NOMO-1 treated with DMSO at 0.1 percent for 48 hours (cell line): ENCODE measurements around the gene RNF114.
"Not testable (repeated sequence)": the region's sequence is repeated elsewhere in the genome, so short reads cannot be mapped to it uniquely, and the experiment has no call there.

ENCODE experiments used
- DNase-seq: peaks from one replicate; lab custom pipeline; 2025; ENCODE audit not compliant: unreplicated experiment; lab: John Stamatoyannopoulos, UW

Gene RNF114

DNA sequence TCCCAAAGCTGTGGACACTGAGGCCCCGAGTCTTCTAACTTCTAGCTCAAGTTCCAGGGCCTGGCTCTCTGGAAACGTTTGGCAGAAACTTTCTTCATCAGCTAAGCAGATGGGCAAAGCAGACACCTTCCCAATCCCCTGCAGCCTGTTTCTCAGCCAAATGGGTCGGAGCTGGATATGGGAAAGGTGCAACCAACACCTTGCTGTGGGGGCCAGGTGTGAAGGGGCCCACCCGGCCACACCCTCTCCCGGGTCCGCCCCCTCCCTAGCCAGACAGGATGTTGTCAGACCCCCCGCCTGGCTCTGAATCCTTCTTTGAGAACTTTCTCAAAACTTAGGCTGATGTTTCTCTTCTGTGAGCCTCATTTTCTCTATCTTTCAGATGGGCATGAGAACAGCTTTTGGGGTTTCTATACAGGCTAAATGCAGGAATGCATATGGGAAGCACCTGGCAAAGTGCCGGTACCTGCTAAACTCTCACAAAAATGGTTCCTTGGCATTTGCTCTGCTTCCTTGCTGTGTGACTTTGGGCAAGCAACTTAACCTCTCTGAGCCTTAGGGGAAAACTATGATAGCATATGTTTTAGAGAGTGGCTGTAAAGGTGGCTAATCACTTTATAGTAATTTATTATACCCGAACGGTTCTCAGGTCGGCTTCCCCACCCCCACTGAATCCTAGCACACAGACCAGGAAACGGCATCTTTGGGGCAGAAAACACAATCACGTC lies 48.4 kb downstream of the RNF114 start:
- no peak for DNase-seq

DNA sequence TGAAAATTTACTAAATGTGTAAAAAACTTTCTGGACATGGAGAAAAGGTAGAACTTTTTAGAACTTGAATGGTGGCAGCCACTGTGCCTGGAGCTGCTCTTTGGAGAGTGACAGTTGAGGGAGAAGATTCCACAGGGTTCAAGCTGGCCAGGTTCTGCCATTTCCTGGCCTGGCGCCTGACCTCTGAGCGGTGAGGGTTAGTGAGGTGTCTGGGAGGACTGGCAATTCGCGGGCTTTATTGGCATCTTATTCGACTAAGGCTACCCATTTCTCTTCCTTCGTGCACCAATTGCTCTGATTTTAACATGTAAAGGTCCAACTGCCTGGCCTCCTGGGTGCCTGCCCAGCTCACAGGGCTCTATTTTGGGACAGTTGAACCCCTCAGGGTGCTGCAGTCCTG lies 49.0 kb downstream of the RNF114 start:
- no peak for DNase-seq

DNA sequence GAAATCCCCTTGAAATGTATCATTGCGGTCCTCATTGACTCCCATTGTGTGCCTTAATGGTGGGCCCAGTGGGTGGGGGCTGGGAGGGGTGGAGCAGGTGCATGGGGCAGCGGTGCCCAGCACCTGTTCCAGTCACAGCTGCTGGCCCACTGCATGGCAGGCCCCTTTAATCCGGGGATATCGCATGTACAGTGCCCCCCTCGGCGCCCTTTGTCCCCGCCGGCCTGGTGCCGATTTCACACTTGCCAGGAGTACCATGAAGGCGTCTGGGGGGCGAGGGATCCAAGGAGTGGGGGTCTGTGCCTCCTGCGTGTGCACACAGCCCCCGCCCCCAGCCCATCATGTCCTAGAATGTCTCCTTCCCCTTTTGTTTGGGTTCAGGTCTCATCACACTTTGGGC lies 49.4 kb downstream of the RNF114 start:
- no peak for DNase-seq

DNA sequence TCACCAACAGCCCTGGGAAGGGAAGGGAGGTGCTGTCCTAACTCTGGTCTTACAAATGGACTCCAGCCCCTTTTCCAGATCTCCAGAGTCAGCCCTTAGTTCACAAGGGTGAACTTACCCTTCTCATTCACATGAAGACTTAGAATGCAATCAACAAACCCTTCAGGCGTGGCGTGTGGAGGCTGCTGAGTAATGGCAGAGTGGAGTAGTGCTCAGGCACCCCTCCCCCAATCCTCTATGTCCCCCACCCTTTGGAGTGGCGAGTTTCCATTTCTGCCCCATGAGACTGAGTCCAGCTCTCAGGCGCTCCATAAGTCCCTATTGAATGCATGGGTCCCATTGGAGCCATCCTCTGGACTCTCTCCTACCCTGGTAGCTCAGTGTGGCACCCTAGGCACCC lies 49.9 kb downstream of the RNF114 start:
- DNase-seq: no peak

DNA sequence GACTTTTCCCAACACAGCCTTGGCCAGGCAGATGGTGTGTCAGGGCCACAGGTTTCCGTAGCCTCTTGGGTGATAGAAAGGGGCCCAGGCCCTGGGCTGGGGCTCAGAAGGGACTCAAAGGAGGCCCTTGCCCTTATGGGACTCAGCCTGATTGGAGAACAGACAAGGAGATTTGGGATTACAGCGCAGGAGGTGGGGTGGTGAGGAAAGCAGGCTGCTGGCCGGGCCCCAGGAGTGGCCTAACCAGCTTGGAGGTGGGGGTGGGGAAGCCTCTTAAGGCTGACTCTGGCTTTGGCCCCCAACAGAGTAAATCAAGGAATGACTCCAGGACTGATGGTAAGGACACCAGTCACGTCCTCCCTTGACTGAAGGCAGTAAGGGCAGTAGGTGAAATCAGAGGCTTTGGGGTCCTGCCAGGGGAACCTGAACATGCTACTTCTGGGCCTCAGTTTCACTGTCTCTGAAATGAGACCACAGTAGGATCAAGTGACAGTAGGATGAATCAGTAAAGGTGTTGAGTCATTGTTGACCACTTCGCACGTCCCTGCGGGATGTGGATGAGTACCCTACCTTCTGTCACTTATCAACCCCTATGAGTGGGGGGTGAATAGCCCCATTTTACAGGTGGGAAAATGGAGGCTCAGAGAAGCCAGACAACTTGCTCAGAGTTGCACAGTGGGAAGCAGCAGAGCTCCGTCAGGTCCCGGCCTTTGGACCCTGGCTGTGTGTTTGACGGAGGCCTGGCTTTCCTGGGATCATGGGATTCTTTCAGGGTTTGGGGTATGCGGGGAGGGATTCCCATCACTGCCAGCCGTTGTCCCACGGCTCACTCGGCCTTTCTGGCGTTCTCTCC lies 51.0 kb downstream of the RNF114 start:
- no peak for DNase-seq

DNA sequence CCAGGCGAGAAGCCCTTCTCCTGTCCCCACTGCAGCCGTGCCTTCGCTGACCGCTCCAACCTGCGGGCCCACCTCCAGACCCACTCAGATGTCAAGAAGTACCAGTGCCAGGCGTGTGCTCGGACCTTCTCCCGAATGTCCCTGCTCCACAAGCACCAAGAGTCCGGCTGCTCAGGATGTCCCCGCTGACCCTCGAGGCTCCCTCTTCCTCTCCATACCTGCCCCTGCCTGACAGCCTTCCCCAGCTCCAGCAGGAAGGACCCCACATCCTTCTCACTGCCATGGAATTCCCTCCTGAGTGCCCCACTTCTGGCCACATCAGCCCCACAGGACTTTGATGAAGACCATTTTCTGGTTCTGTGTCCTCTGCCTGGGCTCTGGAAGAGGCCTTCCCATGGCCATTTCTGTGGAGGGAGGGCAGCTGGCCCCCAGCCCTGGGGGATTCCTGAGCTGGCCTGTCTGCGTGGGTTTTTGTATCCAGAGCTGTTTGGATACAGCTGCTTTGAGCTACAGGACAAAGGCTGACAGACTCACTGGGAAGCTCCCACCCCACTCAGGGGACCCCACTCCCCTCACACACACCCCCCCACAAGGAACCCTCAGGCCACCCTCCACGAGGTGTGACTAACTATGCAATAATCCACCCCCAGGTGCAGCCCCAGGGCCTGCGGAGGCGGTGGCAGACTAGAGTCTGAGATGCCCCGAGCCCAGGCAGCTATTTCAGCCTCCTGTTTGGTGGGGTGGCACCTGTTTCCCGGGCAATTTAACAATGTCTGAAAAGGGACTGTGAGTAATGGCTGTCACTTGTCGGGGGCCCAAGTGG lies 51.9 kb downstream of the RNF114 start:
- no peak for DNase-seq

DNA sequence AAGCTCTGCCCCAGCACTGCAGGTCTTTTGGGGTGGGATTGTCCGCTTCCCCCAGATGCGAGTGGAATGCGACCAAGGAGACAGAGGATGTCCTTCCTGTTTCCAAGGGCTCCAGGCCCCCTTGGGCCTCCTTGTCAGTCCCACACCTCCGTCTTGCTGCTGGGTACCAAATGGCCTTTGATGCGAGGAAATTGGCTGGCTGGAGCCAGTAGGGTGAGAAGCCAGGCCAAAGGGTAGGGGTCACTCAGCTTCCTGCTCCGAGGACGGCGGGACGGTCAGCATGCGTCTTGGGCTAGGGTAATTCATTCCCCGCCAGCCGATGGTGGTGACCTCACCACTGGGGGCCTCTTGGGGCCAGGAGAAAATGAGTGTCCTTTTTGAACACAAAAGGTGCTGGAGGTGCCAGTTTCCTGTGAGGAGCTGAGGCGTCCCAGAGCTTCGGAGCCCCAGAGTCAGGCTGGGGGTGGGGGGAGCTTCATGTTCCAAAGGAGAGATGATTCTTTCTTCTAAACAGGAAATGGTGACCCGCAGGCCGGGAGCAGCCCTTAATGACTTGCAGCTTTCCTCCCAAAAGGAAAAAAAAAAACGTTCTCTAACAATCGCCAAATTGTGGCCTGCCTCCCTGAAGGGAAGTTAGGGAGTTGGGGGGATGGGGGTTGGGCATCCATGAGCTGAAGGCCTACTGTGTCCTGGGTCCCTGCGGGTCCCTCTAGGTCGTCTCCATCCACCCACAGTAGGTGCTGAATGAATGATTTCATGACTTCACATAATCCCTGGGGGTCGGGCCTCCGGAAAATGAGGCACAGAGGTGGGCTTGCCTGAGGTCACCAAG lies 53.3 kb downstream of the RNF114 start:
- no peak for DNase-seq

DNA sequence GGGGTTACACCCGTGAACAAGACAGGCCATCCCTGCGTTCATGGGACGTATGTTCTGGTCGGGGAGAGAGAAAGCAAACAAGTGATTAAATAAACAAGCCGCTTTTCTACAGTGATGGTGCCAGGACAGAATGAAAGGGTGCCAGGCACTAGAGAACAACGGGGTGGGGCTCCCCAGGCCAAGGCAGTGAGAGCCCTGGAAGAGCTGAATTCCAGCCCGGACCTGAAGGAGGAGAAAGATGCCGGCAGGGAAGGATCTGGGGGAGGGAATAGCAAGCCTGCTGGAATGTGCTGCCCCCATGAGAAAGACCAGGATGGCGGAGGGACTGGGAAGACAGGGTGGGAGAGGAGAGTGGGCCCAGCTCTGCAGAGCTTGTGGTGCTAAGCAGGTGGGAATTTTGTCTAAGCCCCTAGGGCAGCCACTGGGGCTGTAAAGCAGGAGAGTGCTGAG lies 54.1 kb downstream of the RNF114 start:
- DNase-seq: no peak

DNA sequence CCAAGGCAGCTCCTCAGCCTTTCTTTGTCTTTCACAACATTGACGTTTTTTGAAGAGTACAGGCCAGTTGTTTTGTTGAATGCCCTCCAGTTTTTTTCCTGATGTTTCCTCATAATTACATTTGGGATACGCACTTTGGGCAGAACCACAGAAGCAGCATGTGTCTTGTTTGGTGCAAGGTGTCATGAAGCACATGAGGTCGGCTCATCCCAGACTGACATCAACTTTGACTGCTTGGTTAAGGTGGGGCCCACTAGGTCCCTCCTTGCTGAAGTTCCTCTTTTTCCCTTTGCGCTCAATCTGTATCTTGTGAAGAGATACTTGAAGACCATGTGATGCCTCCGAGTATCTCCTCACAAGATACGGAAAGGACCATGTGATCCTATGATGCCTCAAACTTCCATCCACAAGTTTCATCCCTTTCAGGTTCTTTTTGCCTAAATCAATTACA lies 57.1 kb downstream of the RNF114 start:
- peak; percentile 81 for DNase-seq

DNA sequence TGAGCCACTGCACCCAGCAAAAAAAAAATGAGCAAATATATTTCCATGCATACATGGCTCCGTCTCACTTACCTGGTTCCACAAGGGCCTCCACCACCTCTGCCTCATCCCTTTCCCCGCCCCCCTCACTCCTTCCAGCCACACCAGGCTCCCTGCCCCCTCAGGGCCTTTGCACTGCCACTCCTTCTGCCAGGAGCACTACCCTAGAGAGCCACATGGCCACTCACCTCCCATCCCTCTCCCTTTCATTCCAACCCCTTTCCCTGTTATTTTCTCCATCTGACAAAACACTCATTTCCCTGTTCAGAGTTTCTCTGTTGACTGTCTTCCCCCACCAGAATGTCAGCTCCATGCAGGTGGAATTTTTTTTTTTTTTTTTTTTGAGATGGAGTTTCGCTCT lies 59.4 kb downstream of the RNF114 start:
- DNase-seq: no peak

DNA sequence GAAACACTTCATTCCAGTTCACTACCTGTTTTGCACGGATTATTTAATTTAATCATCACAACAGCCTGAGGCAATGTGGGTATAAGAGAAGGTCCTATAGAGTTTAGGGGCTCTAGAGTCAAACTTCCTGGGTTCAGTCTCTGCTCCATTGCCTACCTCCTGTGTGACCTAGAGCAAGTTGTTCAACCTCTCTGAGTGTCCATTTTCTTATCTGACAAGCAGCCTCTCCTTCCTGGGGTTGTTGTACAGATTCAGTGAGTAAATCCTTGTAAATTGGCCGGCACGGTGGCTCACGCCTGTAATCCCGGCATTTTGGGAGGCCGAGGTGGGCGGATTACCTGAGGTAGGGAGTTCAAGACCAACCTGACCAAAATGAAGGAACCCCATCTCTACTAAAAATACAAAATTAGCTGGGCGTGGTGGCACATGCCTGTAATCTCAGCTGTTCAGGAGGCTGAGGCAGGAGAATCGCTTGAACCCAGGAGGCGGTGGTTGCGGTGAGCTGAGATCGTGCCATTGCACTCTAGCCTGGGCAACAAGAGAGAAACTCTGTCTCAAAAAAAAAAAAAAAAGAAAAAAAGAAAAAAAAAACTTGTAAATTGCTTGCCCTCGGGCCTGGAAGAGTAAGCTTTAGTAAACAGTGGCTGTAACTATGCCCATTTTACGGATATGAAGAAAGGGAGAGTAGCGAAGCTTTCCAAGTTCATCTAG lies 62.4 kb downstream of the RNF114 start:
- not testable (repeated sequence) for DNase-seq

DNA sequence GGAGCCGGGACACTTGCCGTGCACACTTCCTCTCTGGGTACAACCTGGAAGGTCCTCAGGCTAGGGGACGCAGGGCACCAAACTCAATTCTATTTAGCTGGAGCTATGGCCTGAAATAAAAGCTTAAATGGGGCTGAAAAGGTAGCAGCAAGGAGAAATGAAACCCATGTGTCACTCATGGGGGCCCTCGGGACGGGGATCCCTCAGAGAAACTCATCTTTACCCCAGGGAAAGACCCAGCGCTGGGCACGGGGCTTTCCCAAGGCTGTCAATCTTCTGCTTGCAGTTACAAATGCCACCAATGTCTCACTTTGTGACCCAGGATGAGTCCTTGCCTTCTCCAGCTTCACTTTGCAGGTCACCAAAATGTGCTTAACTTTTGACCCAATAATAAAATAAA lies 63.1 kb downstream of the RNF114 start:
- no peak for DNase-seq

DNA sequence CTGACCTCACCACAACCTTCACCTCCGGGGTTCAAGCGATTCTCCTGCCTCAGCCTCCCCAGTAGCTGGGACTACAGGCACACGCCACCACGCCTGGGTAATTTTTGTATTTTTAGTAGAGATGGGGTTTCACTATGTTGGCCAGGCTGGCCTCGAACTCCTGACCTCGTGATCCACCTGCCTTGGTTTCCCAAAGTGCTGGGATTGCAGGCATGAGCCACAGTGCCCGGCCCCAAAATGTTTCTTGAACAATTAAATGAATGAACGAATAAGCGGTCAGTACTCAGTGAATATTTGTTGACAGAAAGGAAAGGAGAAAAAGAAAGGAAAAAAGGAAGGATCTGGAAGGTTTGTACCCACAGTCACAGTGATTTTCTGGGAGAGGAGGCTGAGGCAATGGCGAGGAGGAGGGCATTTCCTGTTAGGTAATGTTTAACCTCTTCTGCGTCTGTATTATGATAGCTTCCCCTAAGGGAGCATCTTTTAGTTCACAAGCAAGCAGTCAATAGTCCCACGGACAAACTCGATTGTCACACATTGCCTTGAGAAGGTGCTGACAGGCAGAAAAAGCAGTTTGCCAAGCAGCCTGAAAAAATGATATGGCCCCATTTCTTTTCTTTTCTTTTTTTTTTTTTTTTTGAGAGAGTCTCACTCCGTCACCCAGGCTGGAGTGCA lies 64.5 kb downstream of the RNF114 start:
- DNase-seq: peak; percentile 47

DNA sequence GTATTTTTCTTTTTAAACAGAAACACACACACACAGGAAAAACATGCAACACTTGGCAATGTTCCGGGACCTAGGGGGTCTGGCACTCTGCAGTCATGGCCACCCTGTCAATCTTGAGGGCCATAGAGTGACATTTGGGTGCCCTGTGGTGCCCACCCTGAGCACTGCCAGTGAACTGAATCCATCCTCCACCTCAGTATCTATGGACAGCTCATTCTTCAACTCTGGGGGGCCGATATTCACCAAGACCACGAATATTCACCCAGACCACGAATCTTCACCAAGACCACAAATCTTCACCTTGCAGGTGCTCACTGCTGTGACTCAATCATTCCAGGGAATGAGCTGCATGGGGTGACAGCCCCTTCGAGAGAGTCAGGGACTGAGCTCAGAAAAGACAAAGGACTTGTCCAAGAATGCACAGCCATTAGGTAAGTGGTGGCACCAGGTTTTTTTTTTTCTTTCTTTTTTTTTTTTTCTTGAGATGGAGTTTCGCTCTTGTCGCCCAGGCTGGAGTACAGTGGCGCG lies 65.7 kb downstream of the RNF114 start:
- DNase-seq: no peak

DNA sequence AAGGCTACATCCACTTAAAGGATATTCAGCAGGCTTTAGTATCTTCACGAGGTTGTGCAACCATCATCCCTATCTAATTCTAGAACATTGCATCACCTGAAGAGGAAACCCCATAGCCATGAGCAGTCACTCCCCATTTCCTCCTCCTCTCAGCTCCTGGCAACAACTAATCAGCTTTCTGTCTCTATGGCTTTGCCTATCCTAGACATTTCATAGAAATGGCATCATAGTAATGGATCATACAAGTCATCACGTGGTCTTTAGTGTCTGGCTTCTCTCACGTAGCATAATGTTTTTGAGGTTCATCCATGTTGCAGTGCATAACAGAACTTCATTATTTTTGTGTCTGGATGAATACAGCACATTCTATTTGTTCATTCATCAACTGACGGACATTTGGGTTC lies 67.1 kb downstream of the RNF114 start:
- DNase-seq: peak; percentile 97
